H9 (cell line): Measurements from ENCODE around the gene GPC1. TPM values are rescaled to one million over a fixed set of nuclear protein-coding genes. Genes with fewer than 3 reads are reported as not detected.

Source experiments
- DNase-seq: peaks from one replicate; pipeline ENCODE4 v3.0.0-alpha.2; 2017
- H2AFZ ChIP-seq: one replicate; pipeline ENCODE4 v1.6.1; 2013; ENCODE audit warnings: mild to moderate bottlenecking, low read length, control low read depth, moderate library complexity
- H2AK5ac ChIP-seq: 2 replicates; pipeline ENCODE4 v1.6.1; 2013; ENCODE audit warnings: low read length, control low read depth, mixed read lengths; ENCODE audit not compliant: insufficient read length
- H2BK120ac ChIP-seq: one replicate; pipeline ENCODE4 v1.6.1; 2013; ENCODE audit warnings: low read depth, mild to moderate bottlenecking, low read length, control low read depth, inconsistent platforms; ENCODE audit not compliant: poor library complexity, severe bottlenecking
- H2BK12ac ChIP-seq: 2 replicates; pipeline ENCODE4 v1.6.1; 2013; ENCODE audit warnings: low read length, control low read depth, mixed read lengths, low read depth; ENCODE audit not compliant: insufficient read length
- H2BK15ac ChIP-seq: 2 replicates; pipeline ENCODE4 v1.6.1; 2013; ENCODE audit warnings: low read depth, low read length, control low read depth
- H2BK20ac ChIP-seq: one replicate; pipeline ENCODE4 v1.6.1; 2013; ENCODE audit warnings: low read depth, mild to moderate bottlenecking, low read length, control low read depth, inconsistent platforms; ENCODE audit not compliant: poor library complexity, severe bottlenecking
- H2BK5ac ChIP-seq: 2 replicates; pipeline ENCODE4 v1.6.1; 2013; ENCODE audit warnings: low read length, control low read depth, mixed read lengths; ENCODE audit not compliant: insufficient read length
- H3K14ac ChIP-seq: 2 replicates; pipeline ENCODE4 v1.6.1; 2013; ENCODE audit warnings: low read length, control low read depth; ENCODE audit not compliant: insufficient read depth
- H3K18ac ChIP-seq: 2 replicates; pipeline ENCODE4 v1.6.1; 2013; ENCODE audit warnings: low read depth, mild to moderate bottlenecking, mixed read lengths, low read length, control low read depth; ENCODE audit not compliant: insufficient read length
- H3K23ac ChIP-seq: 2 replicates; pipeline ENCODE4 v1.6.1; 2013; ENCODE audit warnings: low read length, control low read depth, mixed read lengths, low read depth; ENCODE audit not compliant: insufficient read length
- H3K23me2 ChIP-seq: 2 replicates; pipeline ENCODE4 v1.6.1; 2013; ENCODE audit warnings: low read depth, mild to moderate bottlenecking, mixed read lengths, low read length, control low read depth; ENCODE audit not compliant: insufficient read length, poor library complexity, severe bottlenecking
- H3K27ac ChIP-seq: 2 replicates; pipeline ENCODE4 v1.5.1; 2013; ENCODE audit warnings: low read length, control low read depth, mixed read lengths, low read depth; ENCODE audit not compliant: insufficient read length
- H3K27me3 ChIP-seq: 2 replicates; pipeline ENCODE4 v1.6.1; 2013; ENCODE audit warnings: low read length, control low read depth, inconsistent platforms; ENCODE audit not compliant: insufficient read depth
- H3K4ac ChIP-seq: 2 replicates; pipeline ENCODE4 v1.6.1; 2013; ENCODE audit warnings: low read depth, mild to moderate bottlenecking, control low read depth, inconsistent platforms, low read length, moderate library complexity
- H3K4me1 ChIP-seq: 2 replicates; pipeline ENCODE4 v1.6.1; 2013; ENCODE audit warnings: low read length, control low read depth, inconsistent platforms; ENCODE audit not compliant: insufficient read depth
- H3K4me2 ChIP-seq: 2 replicates; pipeline ENCODE4 v1.6.1; 2013; ENCODE audit warnings: low read length, control low read depth, mixed read lengths; ENCODE audit not compliant: insufficient read length, insufficient read depth
- H3K56ac ChIP-seq: 2 replicates; pipeline ENCODE4 v1.6.1; 2013; ENCODE audit warnings: low read depth, mild to moderate bottlenecking, mixed read lengths, low read length, control low read depth; ENCODE audit not compliant: insufficient read length
- H3K79me1 ChIP-seq: 2 replicates; pipeline ENCODE4 v1.6.1; 2013; ENCODE audit warnings: low read depth, mild to moderate bottlenecking, moderate library complexity, low read length, control low read depth, inconsistent platforms; ENCODE audit not compliant: insufficient read depth, poor library complexity, severe bottlenecking
- H3K79me2 ChIP-seq: 2 replicates; pipeline ENCODE4 v1.6.1; 2013; ENCODE audit warnings: low read length, control low read depth, inconsistent platforms; ENCODE audit not compliant: insufficient read depth
- H3K9ac ChIP-seq: 2 replicates; pipeline ENCODE4 v1.6.1; 2013; ENCODE audit warnings: low read length, control low read depth, mixed read lengths; ENCODE audit not compliant: insufficient read length; ENCODE audit errors: extremely low read depth
- H3K9me3 ChIP-seq: one replicate; pipeline ENCODE4 v1.6.1; 2013; ENCODE audit warnings: low read depth, low read length, inconsistent platforms; ENCODE audit not compliant: control insufficient read depth
- H3T11ph ChIP-seq: one replicate; pipeline ENCODE4 v1.6.1; 2013; ENCODE audit warnings: mild to moderate bottlenecking, low read length, control low read depth, inconsistent platforms
- H4K20me1 ChIP-seq: one replicate; pipeline ENCODE4 v1.6.1; 2013; ENCODE audit not compliant: control insufficient read depth, insufficient read length, insufficient read depth
- H4K5ac ChIP-seq: 2 replicates; pipeline ENCODE4 v1.6.1; 2013; ENCODE audit warnings: low read depth, mild to moderate bottlenecking, mixed read lengths, low read length, control low read depth; ENCODE audit not compliant: insufficient read length
- H4K8ac ChIP-seq: replicated peaks from 2 replicates; pipeline ENCODE4 v1.6.1; 2013; ENCODE audit warnings: low read length, control low read depth, mixed read lengths, low read depth; ENCODE audit not compliant: insufficient read length
- H4K91ac ChIP-seq: 2 replicates; pipeline ENCODE4 v1.6.1; 2013; ENCODE audit warnings: low read depth, mild to moderate bottlenecking, moderate library complexity, mixed read lengths, low read length, control low read depth; ENCODE audit not compliant: insufficient read length
- H3K27ac Mint-ChIP-seq, 3 experiments: 2 replicates in 2 of 3; 3 replicates in 1 of 3; pipeline ENCODE4 v1.8.0; 2020 to 2021; ENCODE audit warnings: mixed read lengths in 3 of 3, mild to moderate bottlenecking in 1 of 3, moderate library complexity in 1 of 3
- H3K27me3 Mint-ChIP-seq: 2 replicates; pipeline ENCODE4 v1.8.0; 2021; ENCODE audit warnings: low read depth, mild to moderate bottlenecking, moderate library complexity, mixed read lengths
- H3K36me3 Mint-ChIP-seq, 3 experiments: 2 replicates in 2 of 3; 3 replicates in 1 of 3; pipeline ENCODE4 v1.8.0; 2020 to 2021; ENCODE audit warnings: low read depth in 3 of 3, mixed read lengths in 3 of 3; ENCODE audit not compliant: insufficient read depth in 1 of 3
- H3K4me1 Mint-ChIP-seq, 2 experiments: 2 replicates each; pipeline ENCODE4 v1.8.0; 2020; ENCODE audit warnings: mixed read lengths in 2 of 2
- H3K4me3 Mint-ChIP-seq, 2 experiments: 2 replicates in 1 of 2; 3 replicates in 1 of 2; pipeline ENCODE4 v1.8.0; 2020 to 2021; ENCODE audit warnings: mild to moderate bottlenecking in 2 of 2, mixed read lengths in 2 of 2, moderate library complexity in 1 of 2
- H3K9me3 Mint-ChIP-seq, 2 experiments: 2 replicates in 1 of 2; 3 replicates in 1 of 2; pipeline ENCODE4 v1.8.0; 2020; ENCODE audit warnings: mild to moderate bottlenecking in 2 of 2, mixed read lengths in 2 of 2, moderate library complexity in 1 of 2
- CTCF ChIP-seq: fragments of 200-600 bp; sonication (generic); conservative IDR thresholded peaks from 3 replicates; pipeline ENCODE4 v1.8.0; 2021; ENCODE audit warnings: antibody characterized with exemption, mild to moderate bottlenecking
- WGBS: extraction: QIAGEN DNeasy Blood & Tissue Kit; methylation state at CpG from one replicate; pipeline ENCODE4 v1.1.7; 2013; ENCODE audit warnings: missing lambda C conversion rate, low lambda C conversion rate, mixed read lengths; ENCODE audit not compliant: insufficient read length; ENCODE audit errors: extremely low coverage; 5-methylcytosine and 5-hydroxymethylcytosine counted together
- total RNA-seq: library from RNA; stranded (reverse); gene quantifications from 2 replicates; pipeline ENCODE4 v1.2.1, GENCODE V29; 2021

The GPC1 gene
- total RNA-seq, 1 experiment from 2014 or later, result 39.4 TPM

GRCh38 chr2:240427729-240428128 is 7.7 kb upstream of the GPC1 start:
- Mint-ChIP-seq H3K9me3 (peaks cover 18 to 28% of the 10 kb centered on the region in 2 experiments), H3K36me3 (peaks cover 0 to 2% (median 0%) of the 10 kb centered on the region in 3 experiments; a peak in 3 of 7 replicates)

More at GRCh38 chr2:240427729-240428128, 7.7 kb upstream of the GPC1 start:
- no peaks in the 10 kb centered on the region for H4K20me1 ChIP-seq
- no peak for TF ChIP-seq CTCF
- H3K4me1 ChIP-seq, result no peaks in the 10 kb centered on the region
- H3K9ac ChIP-seq, result no peak overlapping the region
- no peaks in the 10 kb centered on the region for H3K9me3 ChIP-seq
- Mint-ChIP-seq H3K4me1 (peaks cover 8 to 9% of the 10 kb centered on the region in 2 experiments), H3K27me3 (peaks cover 54% of the 10 kb centered on the region), H3K27ac (no peak overlapping the region), H3K4me3 (no peak overlapping the region)
- H3K4me2 ChIP-seq, result no peak overlapping the region
- H2AK5ac ChIP-seq, result no peak overlapping the region
- no peaks in the 10 kb centered on the region for H3K79me1 ChIP-seq
- H4K91ac ChIP-seq, result no peak overlapping the region
- DNase-seq, result no peak
- no peak overlapping the region for H3K18ac ChIP-seq
- no peaks in the 10 kb centered on the region for H3K79me2 ChIP-seq
- H2BK15ac ChIP-seq, result no peak overlapping the region
- H4K5ac ChIP-seq, result no peak overlapping the region
- no peak overlapping the region for H2BK20ac ChIP-seq
- no peak overlapping the region for H3K27ac ChIP-seq
- no peak overlapping the region for H2AFZ ChIP-seq
- no peak overlapping the region for H3K14ac ChIP-seq
- H2BK5ac ChIP-seq, result no peak overlapping the region
- no CpG with 5 or more reads among the region's 6 CpGs for WGBS
- no peaks in the 10 kb centered on the region; the same call in 1 of the 2 replicates for H3K27me3 ChIP-seq
- H3K23ac ChIP-seq, result no peak overlapping the region
- H3T11ph ChIP-seq, result no peak overlapping the region
- H2BK120ac ChIP-seq, result no peak overlapping the region
- no peak overlapping the region for H2BK12ac ChIP-seq
- no peak overlapping the region for H3K4ac ChIP-seq
- no peak overlapping the region for H3K56ac ChIP-seq
- H4K8ac ChIP-seq, result no peak overlapping the region
- no peaks in the 10 kb centered on the region for H3K23me2 ChIP-seq
